HCT116 (cell line): ENCODE results near the gene DOCK4. TPM values are rescaled to one million over a fixed set of nuclear protein-coding genes. Genes with fewer than 3 reads are reported as not detected.

ENCODE experiments used
- ATAC-seq: fragments of 200-7000 bp; cut with Tn5 transposase; 2 replicates; pipeline ENCODE4 v1.9.1; 2020; ENCODE audit warnings: mild to moderate bottlenecking, moderate library complexity
- BruUV-seq: library from RNA; stranded (reverse); fragments of 400-500 nt; replicated peaks from 2 replicates; lab custom pipeline; 2021; lab: Mats Ljungman, UMichigan
- CTCF ChIA-PET: fragments of 300-600 bp; sonication (Branson Sonifier 250); formaldehyde crosslinking; loops from one replicate; lab custom pipeline; 2021; ENCODE audit warnings: antibody characterized with exemption; lab: Charles Lee
- POLR2A ChIA-PET: fragments of 300-600, 350-600 bp; sonication (Branson Sonifier 250); formaldehyde crosslinking; loops from one replicate; lab custom pipeline; 2021; ENCODE audit warnings: antibody characterized with exemption; lab: Charles Lee
- RAD21 ChIA-PET, 2 experiments: fragments of 300-600 bp; sonication (Branson Sonifier 250); formaldehyde crosslinking; loops; one replicate each; lab custom pipeline; 2023; ENCODE audit warnings: low total read pairs in 2 of 2; ENCODE audit not compliant: uncharacterized antibody in 2 of 2, unreplicated experiment in 2 of 2, low non-redundant PET in 1 of 2; lab: Charles Lee
- DNase-seq: peaks from one replicate; pipeline ENCODE4 v3.0.0-alpha.2; 2010; ENCODE audit warnings: low read depth, low spot score
- H2AFZ ChIP-seq: fragments of 200-600 bp; shearing (Covaris generic), sonication (generic); 2 replicates; pipeline ENCODE4 v1.6.1; 2017; ENCODE audit warnings: low read depth, mixed run types, mixed read lengths, antibody characterized with exemption, low read length; ENCODE audit not compliant: poor library complexity, severe bottlenecking
- H3K27ac ChIP-seq: 2 replicates; pipeline ENCODE4 v1.5.1; 2012; ENCODE audit warnings: low read depth, low read length
- H3K27me3 ChIP-seq: fragments of 200-600 bp; sonication (generic); 2 replicates; pipeline ENCODE4 v1.6.1; 2016; ENCODE audit warnings: mixed run types, low read length, mixed read lengths; ENCODE audit not compliant: insufficient read depth
- H3K36me3 ChIP-seq, 2 experiments: fragments of 200-500 bp in 1 of 2; fragments of 200-600 bp in 1 of 2; sonication (Bioruptor generic) in 1 of 2; sonication (generic) in 1 of 2; 2 replicates each; pipeline versions ENCODE4 v1.5.1 to v1.6.1; 2014 to 2016; ENCODE audit warnings: low read length in 2 of 2, inconsistent platforms in 1 of 2, mixed read lengths in 1 of 2, mixed run types in 1 of 2; ENCODE audit not compliant: insufficient read depth in 2 of 2, control insufficient read depth in 1 of 2
- H3K4me1 ChIP-seq, 2 experiments: fragments of 200-600 bp in 1 of 2; sonication (generic) in 1 of 2; 2 replicates each; pipeline versions ENCODE4 v1.5.1 to v1.6.1; 2012 to 2017; ENCODE audit warnings: low read length in 2 of 2, inconsistent platforms in 1 of 2, mild to moderate bottlenecking in 1 of 2, mixed read lengths in 1 of 2, mixed run types in 1 of 2, moderate library complexity in 1 of 2; ENCODE audit not compliant: insufficient read depth in 2 of 2, control insufficient read depth in 1 of 2
- H3K4me2 ChIP-seq: fragments of 200-600 bp; sonication (generic); 2 replicates; pipeline ENCODE4 v1.6.1; 2017; ENCODE audit warnings: mixed run types, low read length, mixed read lengths
- H3K4me3 ChIP-seq, 2 experiments: fragments of 200-600 bp in 1 of 2; sonication (generic) in 1 of 2; replicated peaks in 1 of 2; 2 replicates each; pipeline ENCODE4 v1.5.1; 2011 to 2016; ENCODE audit warnings: low read length in 2 of 2, control low read depth in 1 of 2, low read depth in 1 of 2, mild to moderate bottlenecking in 1 of 2, mixed read lengths in 1 of 2, mixed run types in 1 of 2
- H3K79me2 ChIP-seq: fragments of 200-600 bp; sonication (generic); 2 replicates; pipeline ENCODE4 v1.6.1; 2017; ENCODE audit warnings: mild to moderate bottlenecking, mixed run types, low read length, moderate library complexity, mixed read lengths; ENCODE audit not compliant: insufficient read depth
- H3K9ac ChIP-seq: fragments of 200-600 bp; sonication (generic); 2 replicates; pipeline ENCODE4 v1.6.1; 2016; ENCODE audit warnings: low read length, mixed read lengths
- H3K9me2 ChIP-seq: fragments of 200-600 bp; sonication (generic), shearing (Covaris generic); 2 replicates; pipeline ENCODE4 v1.6.1; 2017; ENCODE audit warnings: mixed run types, mild to moderate bottlenecking, moderate library complexity; ENCODE audit not compliant: insufficient read depth
- H3K9me3 ChIP-seq, 2 experiments: fragments of 200-500 bp in 1 of 2; fragments of 200-600 bp in 1 of 2; sonication (Bioruptor generic) in 1 of 2; sonication (generic) in 1 of 2; 2 replicates each; pipeline ENCODE4 v1.6.1; 2014 to 2017; ENCODE audit warnings: low read length in 2 of 2, mixed read lengths in 2 of 2, inconsistent platforms in 1 of 2, low read depth in 1 of 2, mild to moderate bottlenecking in 1 of 2, mixed run types in 1 of 2, moderate library complexity in 1 of 2; ENCODE audit not compliant: control insufficient read depth in 1 of 2, insufficient read depth in 1 of 2
- H4K20me1 ChIP-seq: fragments of 200-600 bp; sonication (generic), shearing (Covaris generic); 2 replicates; pipeline ENCODE4 v1.6.1; 2017; ENCODE audit warnings: mixed run types, mild to moderate bottlenecking, moderate library complexity; ENCODE audit not compliant: insufficient read depth
- ATF3 ChIP-seq: IDR thresholded peaks from 2 replicates; pipeline ENCODE4 v1.6.1; 2012
- CBX3 ChIP-seq: IDR thresholded peaks from 2 replicates; pipeline ENCODE4 v1.6.1; 2012; ENCODE audit warnings: low read depth
- EGR1 ChIP-seq: IDR thresholded peaks from 2 replicates; pipeline ENCODE4 v1.6.1; 2012; ENCODE audit warnings: low read depth
- ELF1 ChIP-seq: IDR thresholded peaks from 2 replicates; pipeline ENCODE4 v1.6.1; 2012; ENCODE audit warnings: low read depth, borderline replicate concordance
- EZH2 ChIP-seq: fragments of 200-600 bp; sonication (generic); IDR thresholded peaks from 2 replicates; pipeline ENCODE4 v1.6.1; 2017; ENCODE audit warnings: antibody characterized with exemption, mixed run types
- POLR2A ChIP-seq: IDR thresholded peaks from 2 replicates; pipeline ENCODE4 v1.7.0; 2011; ENCODE audit warnings: borderline replicate concordance; ENCODE audit not compliant: insufficient read depth, insufficient read length; ENCODE audit errors: extremely low read depth
- RAD21 ChIP-seq: IDR thresholded peaks from 2 replicates; pipeline ENCODE4 v1.6.1; 2012; ENCODE audit warnings: low read depth, mild to moderate bottlenecking
- SP1 ChIP-seq: IDR thresholded peaks from 2 replicates; pipeline ENCODE4 v1.6.1; 2012; ENCODE audit warnings: low read depth
- ZBTB33 ChIP-seq: IDR thresholded peaks from 2 replicates; pipeline ENCODE4 v1.6.1; 2011; ENCODE audit warnings: mild to moderate bottlenecking, low read length, moderate library complexity; ENCODE audit not compliant: insufficient replicate concordance; ENCODE audit errors: extremely low read depth
- intact Hi-C: fragments of 100-400 bp; cut with micrococcal nuclease; formaldehyde crosslinking; loops from 2 replicates; pipeline ENCODE4 v1.10.0; 2022
- total RNA-seq: library from RNA; stranded (reverse); gene quantifications from one replicate; pipeline ENCODE4 v1.2.1, GENCODE V29; 2021; ENCODE audit not compliant: unreplicated experiment

DOCK4 gene
- total RNA-seq, 1 experiment from 2014 or later, result 2.2 TPM

GRCh38 chr7:111762799-111763198 lies 443.4 kb downstream of the DOCK4 start:
- intact Hi-C loops, result loop anchor here (1.0 kb wide), 4 partner anchors 93 to 734 kb away; no protein-coding TSS in a partner anchor
- H3K27ac ChIP-seq, result no peak overlapping the region
- no peak overlapping the region for H2AFZ ChIP-seq
- CTCF ChIA-PET, result interaction anchor here (0.7 to 3.2 kb wide), 6 partner anchors 9 to 733 kb away, joined by 3 to 40 read pairs (median 4); no protein-coding TSS in a partner anchor
- H3K9me2 ChIP-seq, result no peaks in the 10 kb centered on the region
- BruUV-seq, result no TSS peak
- RAD21 ChIA-PET, result interaction anchor here (0.8 to 1.2 kb wide), 4 partner anchors 91 to 733 kb away, joined by 3 to 4 read pairs (median 4); no protein-coding TSS in a partner anchor
- H3K36me3 ChIP-seq, result no peaks in the 10 kb centered on the region
- ATAC-seq, result no peak
- DNase-seq, result no peak
- H3K27me3 ChIP-seq, result no peaks in the 10 kb centered on the region
- no peak overlapping the region for H3K4me3 ChIP-seq
- POLR2A ChIA-PET, result no interaction called here
- no peak overlapping the region for H3K4me2 ChIP-seq
- H3K9ac ChIP-seq, result no peak overlapping the region
- no peaks in the 10 kb centered on the region for H3K9me3 ChIP-seq
- TF ChIP-seq SP1, result no peak
- TF ChIP-seq ATF3, result no peak
- no peak for TF ChIP-seq CBX3
- no peak for TF ChIP-seq EGR1
- no peak for TF ChIP-seq POLR2A
- TF ChIP-seq ZBTB33, result no peak
- no peak for TF ChIP-seq ELF1
- TF ChIP-seq RAD21, result no peak
- no peak for TF ChIP-seq EZH2
- H4K20me1 ChIP-seq, result no peaks in the 10 kb centered on the region
- H3K79me2 ChIP-seq, result no peaks in the 10 kb centered on the region
- H3K4me1 ChIP-seq, result no peaks in the 10 kb centered on the region
